RWPE2 (cell line): ENCODE results near the gene ESPL1.

Experiments
- ATAC-seq: fragments of 200-7000 bp; cut with Tn5 transposase; 3 replicates; pipeline ENCODE4 v1.9.1; 2021; ENCODE audit warnings: low read depth
- DNase-seq: peaks from one replicate; pipeline ENCODE4 v3.0.0-alpha.2; 2020; ENCODE audit warnings: low spot score
- H3K27ac ChIP-seq: fragments of 450-650 bp; 2 replicates; pipeline ENCODE4 v1.5.1; 2017; ENCODE audit warnings: mild to moderate bottlenecking; ENCODE audit not compliant: poor library complexity, severe bottlenecking
- H3K27me3 ChIP-seq: fragments of 250-450 bp; sonication (Bioruptor Pico); 2 replicates; pipeline ENCODE4 v1.5.1; 2021; ENCODE audit warnings: mild to moderate bottlenecking, moderate library complexity; ENCODE audit not compliant: insufficient read depth, poor library complexity, severe bottlenecking
- H3K36me3 ChIP-seq: fragments of 250-450 bp; sonication (Bioruptor Pico); 2 replicates; pipeline ENCODE4 v1.5.1; 2020; ENCODE audit warnings: low read depth, mild to moderate bottlenecking, moderate library complexity
- H3K4me1 ChIP-seq: fragments of 250-450 bp; sonication (Bioruptor Pico); 2 replicates; pipeline ENCODE4 v1.5.1; 2021; ENCODE audit warnings: mild to moderate bottlenecking, moderate library complexity; ENCODE audit not compliant: insufficient read depth, poor library complexity, severe bottlenecking
- H3K4me3 ChIP-seq: fragments of 250-450 bp; sonication (Bioruptor Pico); 2 replicates; pipeline ENCODE4 v1.5.1; 2021; ENCODE audit warnings: mild to moderate bottlenecking, moderate library complexity; ENCODE audit not compliant: severe bottlenecking
- H3K9me3 ChIP-seq: fragments of 250-450 bp; sonication (Bioruptor Pico); 2 replicates; pipeline ENCODE4 v1.5.1; 2021; ENCODE audit warnings: mild to moderate bottlenecking, moderate library complexity; ENCODE audit not compliant: severe bottlenecking
- TF ChIP-seq, protein P1 (sequence below): fragments of 450-650 bp; IDR thresholded peaks from one replicate; pipeline ENCODE4 v1.5.1; 2017; ENCODE audit warnings: mild to moderate bottlenecking, moderate library complexity; ENCODE audit not compliant: poor library complexity, severe bottlenecking

ESPL1 gene

DNA sequence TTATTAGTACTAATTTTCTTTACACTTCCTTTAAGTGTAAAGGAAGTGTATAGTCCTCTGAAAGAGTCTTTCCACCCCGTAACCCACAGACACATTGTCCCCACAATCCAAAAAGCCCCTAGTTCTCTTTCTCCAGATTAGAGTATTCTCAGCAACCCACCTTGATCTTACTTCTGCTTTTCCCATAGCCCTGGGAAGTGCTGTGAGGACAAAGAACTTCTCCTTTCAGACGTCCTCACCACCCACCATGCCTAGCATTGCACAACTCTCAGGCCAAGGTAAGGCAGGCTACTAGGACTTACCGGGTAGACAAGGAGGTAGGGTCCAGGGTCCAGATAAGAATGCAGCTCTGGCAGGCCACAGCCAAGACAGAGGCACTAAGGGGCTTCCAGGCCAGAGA, 45.9 kb downstream of the ESPL1 start:
- TF ChIP-seq, protein P1, sequence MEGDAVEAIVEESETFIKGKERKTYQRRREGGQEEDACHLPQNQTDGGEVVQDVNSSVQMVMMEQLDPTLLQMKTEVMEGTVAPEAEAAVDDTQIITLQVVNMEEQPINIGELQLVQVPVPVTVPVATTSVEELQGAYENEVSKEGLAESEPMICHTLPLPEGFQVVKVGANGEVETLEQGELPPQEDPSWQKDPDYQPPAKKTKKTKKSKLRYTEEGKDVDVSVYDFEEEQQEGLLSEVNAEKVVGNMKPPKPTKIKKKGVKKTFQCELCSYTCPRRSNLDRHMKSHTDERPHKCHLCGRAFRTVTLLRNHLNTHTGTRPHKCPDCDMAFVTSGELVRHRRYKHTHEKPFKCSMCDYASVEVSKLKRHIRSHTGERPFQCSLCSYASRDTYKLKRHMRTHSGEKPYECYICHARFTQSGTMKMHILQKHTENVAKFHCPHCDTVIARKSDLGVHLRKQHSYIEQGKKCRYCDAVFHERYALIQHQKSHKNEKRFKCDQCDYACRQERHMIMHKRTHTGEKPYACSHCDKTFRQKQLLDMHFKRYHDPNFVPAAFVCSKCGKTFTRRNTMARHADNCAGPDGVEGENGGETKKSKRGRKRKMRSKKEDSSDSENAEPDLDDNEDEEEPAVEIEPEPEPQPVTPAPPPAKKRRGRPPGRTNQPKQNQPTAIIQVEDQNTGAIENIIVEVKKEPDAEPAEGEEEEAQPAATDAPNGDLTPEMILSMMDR = no peak

DNA sequence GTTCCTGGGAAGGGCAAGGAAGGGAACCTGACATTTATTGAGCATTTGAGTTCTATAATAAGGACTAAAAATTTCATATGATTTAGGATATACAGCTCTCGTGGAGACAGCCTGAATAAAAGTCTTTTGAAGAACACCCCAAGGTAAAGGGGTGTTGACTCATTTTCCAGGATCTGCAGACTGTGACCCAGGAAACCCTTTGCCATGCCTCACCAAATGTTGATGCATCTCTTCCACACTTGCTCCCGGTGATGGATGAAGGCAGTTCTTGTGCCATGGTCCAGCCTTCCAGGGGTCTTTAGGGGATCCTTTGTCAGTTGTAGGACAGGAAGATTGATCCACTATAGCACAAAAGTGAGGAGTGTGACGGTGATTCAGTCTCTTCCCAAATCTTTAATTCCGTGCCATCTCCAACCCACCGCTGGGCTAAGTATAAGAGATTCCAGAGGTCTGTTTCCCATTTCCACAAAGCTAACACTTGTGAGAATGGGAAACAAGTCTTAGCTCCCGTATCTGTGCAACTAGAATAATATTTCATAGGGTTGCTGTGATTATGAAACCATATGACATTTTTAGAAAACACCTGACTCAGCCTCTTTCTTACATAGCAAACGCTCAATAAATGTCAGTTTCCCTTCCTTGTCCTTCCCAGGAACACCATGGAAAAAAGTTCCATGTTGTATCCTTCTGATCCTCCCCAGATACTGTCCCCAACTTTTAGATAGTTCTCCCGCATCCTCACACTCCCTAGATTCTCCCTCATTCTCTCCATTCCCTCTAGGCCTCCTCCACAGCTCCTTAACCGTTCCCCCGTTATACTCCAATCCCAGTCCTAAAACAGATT, 52.5 kb downstream of the ESPL1 start:
- Histone ChIP-seq H3K4me1 (no peaks in the 10 kb centered on the region), H3K4me3 (peak overlapping the region; percentile 73), H3K27ac (peak overlapping the region; percentile 73), H3K36me3 (peaks cover 39% of the 10 kb centered on the region), H3K27me3 (no peaks in the 10 kb centered on the region), H3K9me3 (no peaks in the 10 kb centered on the region)
- no peak for ATAC-seq
- DNase-seq = no peak
- TF ChIP-seq, protein P1 = no peak

More for the DNA sequence above, 45.9 kb downstream of the ESPL1 start:
- no peak overlapping the region for H3K4me3 ChIP-seq
- DNase-seq (no peak), ATAC-seq (no peak)
- no peak overlapping the region for H3K27ac ChIP-seq
- H3K4me1 ChIP-seq = no peaks in the 10 kb centered on the region
- H3K9me3 ChIP-seq = no peaks in the 10 kb centered on the region
- peaks cover 67% of the 10 kb centered on the region for H3K36me3 ChIP-seq
- H3K27me3 ChIP-seq = no peaks in the 10 kb centered on the region

DNA sequence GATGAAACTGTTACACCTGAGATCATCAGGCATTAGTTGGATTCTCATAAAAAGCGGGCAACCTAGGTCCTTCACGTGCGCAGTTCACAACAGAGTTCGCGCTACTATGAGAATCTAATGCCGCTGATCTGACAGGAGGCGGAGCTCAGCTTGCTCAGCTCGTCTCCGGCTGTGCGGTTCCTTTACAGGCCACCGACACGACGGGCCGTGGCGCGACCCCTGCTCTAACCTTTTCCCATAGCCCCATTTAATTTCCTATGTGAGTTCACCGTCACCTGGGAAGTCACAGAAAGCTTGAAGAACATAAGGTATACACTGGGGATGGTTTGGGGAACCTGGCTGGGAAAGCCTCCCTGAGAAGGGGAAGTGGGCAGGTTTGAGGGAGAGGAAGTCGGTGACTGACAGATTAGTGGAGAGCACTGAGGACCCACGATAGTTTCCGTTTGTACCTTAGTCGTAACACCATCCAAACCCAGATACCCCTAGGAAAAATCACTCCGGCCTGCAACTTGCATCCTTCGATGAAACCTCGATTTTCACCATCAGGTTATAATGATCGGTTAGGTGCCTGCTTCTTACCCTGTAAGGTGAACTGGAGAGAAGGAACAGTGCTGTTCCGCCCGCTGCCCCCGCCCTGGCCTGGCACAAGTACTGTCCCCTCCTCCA, 56.1 kb downstream of the ESPL1 start:
- peak overlapping the region; percentile 63 for H3K27ac ChIP-seq
- ATAC-seq (no peak), DNase-seq (no peak)
- no peaks in the 10 kb centered on the region for H3K9me3 ChIP-seq
- H3K36me3 ChIP-seq = peaks cover 9% of the 10 kb centered on the region
- no peaks in the 10 kb centered on the region for H3K4me1 ChIP-seq
- TF ChIP-seq, protein P1 = no peak
- H3K4me3 ChIP-seq = peak overlapping the region; percentile 68
- no peaks in the 10 kb centered on the region for H3K27me3 ChIP-seq

DNA sequence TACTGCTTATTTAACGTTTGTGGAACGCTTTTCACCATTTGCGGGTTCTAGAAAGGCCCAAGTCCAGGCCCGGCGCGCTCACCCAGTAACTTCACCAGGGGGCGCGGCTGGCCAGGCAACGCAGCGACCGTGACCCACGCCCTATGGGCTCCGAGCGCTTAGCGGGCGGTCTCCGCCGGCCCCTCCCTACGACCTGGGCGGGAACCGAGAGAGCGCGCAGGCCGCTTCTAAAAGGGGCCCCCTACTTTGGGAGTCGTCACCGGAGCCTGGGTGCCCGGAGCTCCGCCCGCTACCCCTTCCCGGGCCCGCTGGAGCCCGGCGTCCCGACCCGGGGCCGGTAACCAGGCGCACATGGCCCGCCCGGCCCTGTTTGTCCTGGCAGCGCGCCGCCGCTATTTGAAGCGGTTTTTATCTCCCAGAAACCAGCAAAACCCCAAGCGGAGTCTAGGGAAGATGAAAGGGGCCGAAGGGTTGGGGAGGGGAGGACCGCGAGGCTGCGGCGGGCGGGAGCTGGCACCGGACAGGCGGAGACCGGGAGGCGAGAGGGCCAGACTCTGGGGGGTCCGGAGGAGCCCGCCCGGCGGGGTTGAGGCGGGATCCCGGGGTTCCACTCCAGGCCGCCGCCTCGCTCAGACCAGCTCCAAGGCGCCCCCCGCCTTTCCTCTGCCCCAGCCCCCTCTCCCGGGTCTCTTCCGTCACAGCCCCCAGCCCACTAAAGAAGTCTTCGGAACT, 56.8 kb downstream of the ESPL1 start:
- Histone ChIP-seq H3K4me1 (no peaks in the 10 kb centered on the region), H3K4me3 (peak overlapping the region; percentile 68), H3K27me3 (no peaks in the 10 kb centered on the region), H3K36me3 (peaks cover 5% of the 10 kb centered on the region; the same call in 1 of the 2 replicates), H3K9me3 (no peaks in the 10 kb centered on the region), H3K27ac (peak overlapping the region; percentile 63)
- peak; percentile 90 for DNase-seq
- ATAC-seq = peak; percentile 75
- TF ChIP-seq, protein P1 = peak; percentile 90
